ENCODE data around the gene GRIK4.

GRCh38 chr11:120532832-120533196 is 21.3 kb downstream of the GRIK4 start:
- TF ChIP-seq, protein P1, sequence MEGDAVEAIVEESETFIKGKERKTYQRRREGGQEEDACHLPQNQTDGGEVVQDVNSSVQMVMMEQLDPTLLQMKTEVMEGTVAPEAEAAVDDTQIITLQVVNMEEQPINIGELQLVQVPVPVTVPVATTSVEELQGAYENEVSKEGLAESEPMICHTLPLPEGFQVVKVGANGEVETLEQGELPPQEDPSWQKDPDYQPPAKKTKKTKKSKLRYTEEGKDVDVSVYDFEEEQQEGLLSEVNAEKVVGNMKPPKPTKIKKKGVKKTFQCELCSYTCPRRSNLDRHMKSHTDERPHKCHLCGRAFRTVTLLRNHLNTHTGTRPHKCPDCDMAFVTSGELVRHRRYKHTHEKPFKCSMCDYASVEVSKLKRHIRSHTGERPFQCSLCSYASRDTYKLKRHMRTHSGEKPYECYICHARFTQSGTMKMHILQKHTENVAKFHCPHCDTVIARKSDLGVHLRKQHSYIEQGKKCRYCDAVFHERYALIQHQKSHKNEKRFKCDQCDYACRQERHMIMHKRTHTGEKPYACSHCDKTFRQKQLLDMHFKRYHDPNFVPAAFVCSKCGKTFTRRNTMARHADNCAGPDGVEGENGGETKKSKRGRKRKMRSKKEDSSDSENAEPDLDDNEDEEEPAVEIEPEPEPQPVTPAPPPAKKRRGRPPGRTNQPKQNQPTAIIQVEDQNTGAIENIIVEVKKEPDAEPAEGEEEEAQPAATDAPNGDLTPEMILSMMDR (IDR thresholded peaks at IDR 0.05): no peak
- TF ChIP-seq MAX (IDR thresholded peaks at IDR 0.05; ENCODE audit: low read depth): no peak
- TF ChIP-seq POLR2AphosphoS5 (IDR thresholded peaks at IDR 0.05; ENCODE audit: low read depth, low read length): no peak
- no peak for TF ChIP-seq YY1 (IDR thresholded peaks at IDR 0.05; ENCODE audit: low read depth)
- no peak for TF ChIP-seq EP300 (IDR thresholded peaks at IDR 0.05; ENCODE audit: borderline replicate concordance in 1 of 2, low read depth in 1 of 2, low read length in 1 of 2)
- no peak for TF ChIP-seq JUND (IDR thresholded peaks at IDR 0.05)
- TF ChIP-seq RCOR1 (IDR thresholded peaks at IDR 0.05; ENCODE audit: low read length): no peak
- TF ChIP-seq NRF1 (IDR thresholded peaks at IDR 0.05; ENCODE audit: low read depth, low read length): no peak
- no peak for TF ChIP-seq FOXM1 (IDR thresholded peaks at IDR 0.05; ENCODE audit: low read depth)
- TF ChIP-seq, protein P2, sequence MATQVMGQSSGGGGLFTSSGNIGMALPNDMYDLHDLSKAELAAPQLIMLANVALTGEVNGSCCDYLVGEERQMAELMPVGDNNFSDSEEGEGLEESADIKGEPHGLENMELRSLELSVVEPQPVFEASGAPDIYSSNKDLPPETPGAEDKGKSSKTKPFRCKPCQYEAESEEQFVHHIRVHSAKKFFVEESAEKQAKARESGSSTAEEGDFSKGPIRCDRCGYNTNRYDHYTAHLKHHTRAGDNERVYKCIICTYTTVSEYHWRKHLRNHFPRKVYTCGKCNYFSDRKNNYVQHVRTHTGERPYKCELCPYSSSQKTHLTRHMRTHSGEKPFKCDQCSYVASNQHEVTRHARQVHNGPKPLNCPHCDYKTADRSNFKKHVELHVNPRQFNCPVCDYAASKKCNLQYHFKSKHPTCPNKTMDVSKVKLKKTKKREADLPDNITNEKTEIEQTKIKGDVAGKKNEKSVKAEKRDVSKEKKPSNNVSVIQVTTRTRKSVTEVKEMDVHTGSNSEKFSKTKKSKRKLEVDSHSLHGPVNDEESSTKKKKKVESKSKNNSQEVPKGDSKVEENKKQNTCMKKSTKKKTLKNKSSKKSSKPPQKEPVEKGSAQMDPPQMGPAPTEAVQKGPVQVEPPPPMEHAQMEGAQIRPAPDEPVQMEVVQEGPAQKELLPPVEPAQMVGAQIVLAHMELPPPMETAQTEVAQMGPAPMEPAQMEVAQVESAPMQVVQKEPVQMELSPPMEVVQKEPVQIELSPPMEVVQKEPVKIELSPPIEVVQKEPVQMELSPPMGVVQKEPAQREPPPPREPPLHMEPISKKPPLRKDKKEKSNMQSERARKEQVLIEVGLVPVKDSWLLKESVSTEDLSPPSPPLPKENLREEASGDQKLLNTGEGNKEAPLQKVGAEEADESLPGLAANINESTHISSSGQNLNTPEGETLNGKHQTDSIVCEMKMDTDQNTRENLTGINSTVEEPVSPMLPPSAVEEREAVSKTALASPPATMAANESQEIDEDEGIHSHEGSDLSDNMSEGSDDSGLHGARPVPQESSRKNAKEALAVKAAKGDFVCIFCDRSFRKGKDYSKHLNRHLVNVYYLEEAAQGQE (IDR thresholded peaks at IDR 0.05; ENCODE audit: low read depth, low read length): no peak
- TF ChIP-seq TAF1 (IDR thresholded peaks at IDR 0.05; ENCODE audit: borderline replicate concordance, low read depth, low read length): no peak
- TF ChIP-seq RXRA (IDR thresholded peaks at IDR 0.05; ENCODE audit: borderline replicate concordance, low read depth): no peak

Data from SK-N-SH (cell line).